ENCODE data around the gene OR10G4.

OR10G4 gene

DNA sequence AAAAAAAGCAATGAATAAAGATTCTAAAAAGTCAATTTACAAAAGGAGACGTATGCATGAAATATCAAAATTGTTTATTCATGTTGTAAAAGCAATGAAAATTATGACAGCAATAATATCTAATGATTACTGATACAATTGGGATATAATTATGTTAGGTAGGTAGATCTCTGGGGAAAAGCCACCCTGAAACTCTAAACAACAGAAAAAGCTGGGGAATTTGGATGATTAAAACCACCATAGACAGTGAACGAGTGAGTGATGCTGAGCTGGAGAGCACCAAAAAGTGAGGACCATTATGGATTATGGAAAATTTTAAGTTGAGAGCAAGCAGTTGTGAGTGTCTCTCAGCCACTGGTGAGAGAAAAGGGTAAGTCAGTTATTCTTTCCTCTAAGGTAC is 13.7 kb downstream of the OR10G4 start, which contains the start of gene OR10G8:
Gene OR10G8, plus strand, starts transcription at position 301 of the 400 bp plus-strand sequence. CDS start 2,825 bp downstream, outside the sequence.
- H3K27ac ChIP-seq: no peak within 1 kb of the TSS
- no peak for TF ChIP-seq ZFX (IDR thresholded peaks at IDR 0.05)
- TF ChIP-seq, protein P1, sequence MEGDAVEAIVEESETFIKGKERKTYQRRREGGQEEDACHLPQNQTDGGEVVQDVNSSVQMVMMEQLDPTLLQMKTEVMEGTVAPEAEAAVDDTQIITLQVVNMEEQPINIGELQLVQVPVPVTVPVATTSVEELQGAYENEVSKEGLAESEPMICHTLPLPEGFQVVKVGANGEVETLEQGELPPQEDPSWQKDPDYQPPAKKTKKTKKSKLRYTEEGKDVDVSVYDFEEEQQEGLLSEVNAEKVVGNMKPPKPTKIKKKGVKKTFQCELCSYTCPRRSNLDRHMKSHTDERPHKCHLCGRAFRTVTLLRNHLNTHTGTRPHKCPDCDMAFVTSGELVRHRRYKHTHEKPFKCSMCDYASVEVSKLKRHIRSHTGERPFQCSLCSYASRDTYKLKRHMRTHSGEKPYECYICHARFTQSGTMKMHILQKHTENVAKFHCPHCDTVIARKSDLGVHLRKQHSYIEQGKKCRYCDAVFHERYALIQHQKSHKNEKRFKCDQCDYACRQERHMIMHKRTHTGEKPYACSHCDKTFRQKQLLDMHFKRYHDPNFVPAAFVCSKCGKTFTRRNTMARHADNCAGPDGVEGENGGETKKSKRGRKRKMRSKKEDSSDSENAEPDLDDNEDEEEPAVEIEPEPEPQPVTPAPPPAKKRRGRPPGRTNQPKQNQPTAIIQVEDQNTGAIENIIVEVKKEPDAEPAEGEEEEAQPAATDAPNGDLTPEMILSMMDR (conservative IDR thresholded peaks at IDR 0.05): no peak

DNA sequence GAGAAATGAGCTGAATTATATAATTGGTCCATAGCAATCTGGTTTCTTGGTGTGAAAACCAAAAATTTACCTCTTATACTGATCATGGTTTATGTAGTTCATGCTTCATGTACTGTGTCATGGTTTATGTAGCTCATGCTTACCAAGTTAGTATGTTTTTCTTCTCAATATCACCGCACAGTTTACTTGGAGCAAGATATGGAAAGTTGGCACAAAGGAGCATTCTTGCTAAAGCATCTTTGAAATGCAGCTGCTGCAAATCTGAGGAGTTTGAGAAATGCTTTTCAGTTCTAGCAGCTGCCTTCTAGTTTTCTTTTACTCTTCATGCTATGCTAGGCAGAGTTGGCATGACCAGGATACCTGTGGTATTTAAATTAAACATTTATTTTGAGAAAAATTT is 23.9 kb downstream of the OR10G4 start:
- no peak overlapping the region for H3K27ac ChIP-seq
- TF ChIP-seq ZFX (IDR thresholded peaks at IDR 0.05): no peak
- TF ChIP-seq, protein P1 (conservative IDR thresholded peaks at IDR 0.05): no peak

DNA sequence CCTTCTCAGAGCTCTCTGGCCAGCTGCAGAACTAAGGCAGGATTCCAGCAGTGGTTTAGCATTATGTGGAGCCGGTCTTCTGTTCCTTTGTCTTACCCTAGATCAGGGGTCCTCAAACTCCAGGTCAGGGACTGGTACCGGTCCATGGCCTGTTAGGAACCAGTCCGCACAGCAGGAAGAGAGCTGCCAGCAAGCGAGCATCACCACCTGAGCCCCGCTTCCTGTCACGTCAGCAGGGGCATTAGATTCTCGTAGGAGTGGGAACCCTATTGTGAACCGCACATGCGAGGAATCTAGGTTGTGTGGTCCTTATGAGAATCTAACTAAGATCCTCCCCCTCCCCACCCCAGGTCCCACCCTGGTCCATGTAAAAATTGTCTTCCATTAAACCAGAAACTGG is 26.8 kb downstream of the OR10G4 start:
- H3K27ac ChIP-seq: no peak overlapping the region
- TF ChIP-seq, protein P1 (conservative IDR thresholded peaks at IDR 0.05): no peak
- no peak for TF ChIP-seq ZFX (IDR thresholded peaks at IDR 0.05)

DNA sequence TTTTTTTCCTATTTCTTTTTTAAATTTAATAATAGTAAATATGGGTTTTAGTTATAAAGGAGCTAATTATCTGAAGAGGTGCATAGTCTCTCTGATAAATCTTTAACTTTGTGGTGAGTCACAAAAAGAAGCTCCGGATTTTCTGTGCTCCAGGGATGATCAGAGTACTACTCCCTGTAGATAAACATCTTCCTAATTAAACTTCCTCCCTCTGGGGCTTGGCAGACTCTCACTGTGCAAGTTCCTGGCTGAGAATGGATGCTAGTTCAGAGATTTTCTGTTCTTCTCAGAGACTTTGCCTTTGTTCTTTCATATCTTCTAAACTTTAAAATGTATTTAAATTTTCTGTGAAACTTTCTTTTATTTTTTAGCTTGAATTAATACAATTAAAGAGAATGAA is 28.5 kb downstream of the OR10G4 start, which contains the start of gene OR10G7:
Gene OR10G7, minus strand, starts transcription at position 72 of the 400 bp plus-strand sequence. CDS start 2,324 bp downstream, outside the sequence.
- H3K27ac ChIP-seq: no peak within 1 kb of the TSS
- TF ChIP-seq, protein P1 (conservative IDR thresholded peaks at IDR 0.05): no peak
- no peak for TF ChIP-seq ZFX (IDR thresholded peaks at IDR 0.05)

DNA sequence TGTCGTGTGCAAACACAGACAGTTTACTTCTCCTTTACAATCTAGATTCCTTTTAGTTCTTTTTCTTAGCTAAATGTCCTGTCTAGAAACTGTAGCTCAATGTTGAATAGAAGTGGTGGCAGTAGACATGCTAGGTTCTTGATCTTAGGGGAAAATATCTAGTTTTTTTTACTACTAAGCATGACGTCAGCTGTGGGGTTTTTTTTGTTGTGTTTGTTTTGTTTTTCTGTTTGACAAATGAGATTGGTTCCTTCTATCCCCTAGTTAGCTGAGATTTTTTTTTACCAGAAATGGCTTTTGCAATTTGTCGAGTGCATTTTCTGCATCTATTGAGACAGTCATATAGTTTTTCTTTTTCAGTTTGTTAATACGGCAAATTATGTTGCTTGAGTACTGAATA is 30.6 kb downstream of the OR10G4 start:
- no peak for TF ChIP-seq ZFX (IDR thresholded peaks at IDR 0.05)
- TF ChIP-seq, protein P1 (conservative IDR thresholded peaks at IDR 0.05): no peak
- no peak overlapping the region for H3K27ac ChIP-seq

DNA sequence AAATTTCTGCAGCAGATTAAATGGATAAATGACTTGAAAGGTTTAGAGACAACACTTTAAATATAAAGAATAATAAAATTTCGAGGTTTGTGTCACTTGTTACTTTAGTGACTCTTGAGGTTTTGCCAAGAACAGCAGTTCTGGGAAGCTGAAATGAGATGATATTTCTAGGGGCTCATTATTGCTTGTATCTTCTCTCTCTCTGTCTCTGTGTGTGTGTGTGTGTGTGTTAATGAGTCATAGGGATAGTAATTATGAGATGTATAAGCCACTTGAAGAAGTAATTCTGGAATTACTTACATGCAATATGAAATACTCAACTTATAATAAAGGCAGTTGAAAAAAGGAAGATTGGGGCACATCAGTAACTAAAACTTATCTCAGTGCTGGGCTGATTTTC is 38.0 kb downstream of the OR10G4 start:
- TF ChIP-seq, protein P1 (conservative IDR thresholded peaks at IDR 0.05): no peak
- no peak for TF ChIP-seq ZFX (IDR thresholded peaks at IDR 0.05)
- H3K27ac ChIP-seq: no peak overlapping the region

DNA sequence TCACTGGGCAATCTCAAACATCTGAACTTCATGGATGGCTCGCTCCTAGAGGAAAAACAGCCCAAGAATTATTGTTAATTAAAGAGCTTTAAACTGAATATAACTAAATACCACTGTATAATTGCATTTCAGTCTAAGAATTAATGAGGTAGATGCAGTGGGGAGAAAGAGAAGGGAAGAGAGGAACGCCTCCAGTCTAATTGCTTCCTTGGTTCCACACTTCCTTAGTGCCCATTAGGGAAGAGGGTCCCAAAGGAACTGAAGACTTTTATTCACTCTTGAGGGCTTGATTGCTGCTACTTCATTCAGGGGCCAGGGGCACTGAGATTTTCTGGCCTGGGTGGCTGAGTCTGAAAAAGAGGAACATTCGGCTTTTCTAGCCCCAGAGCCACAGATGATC is 40.2 kb downstream of the OR10G4 start:
- TF ChIP-seq ZFX (IDR thresholded peaks at IDR 0.05): no peak
- no peak overlapping the region for H3K27ac ChIP-seq

Data from C4-2B (cell line).